Osteoblast (primary cell): Measurements from ENCODE around the gene MTURN. TPM values are rescaled to one million over a fixed set of nuclear protein-coding genes. Genes with fewer than 3 reads are reported as not detected.

ENCODE experiments used
- DNase-seq: peaks from one replicate; pipeline ENCODE4 v3.0.0; 2011; ENCODE audit warnings: low spot score, mixed read lengths; ENCODE audit not compliant: insufficient read length; ENCODE audit errors: missing footprints
- H2AFZ ChIP-seq: 2 replicates; pipeline ENCODE4 v1.6.0; 2011; ENCODE audit warnings: mild to moderate bottlenecking, low read length
- H3K27ac ChIP-seq: 2 replicates; pipeline ENCODE4 v1.5.1; 2011; ENCODE audit warnings: mild to moderate bottlenecking, low read depth, low read length, moderate library complexity
- H3K27me3 ChIP-seq: 2 replicates; pipeline ENCODE4 v1.6.0; 2012; ENCODE audit warnings: mild to moderate bottlenecking, control low read depth, inconsistent platforms, low read length, moderate library complexity; ENCODE audit not compliant: insufficient read depth
- H3K36me3 ChIP-seq: 2 replicates; pipeline ENCODE4 v1.5.1; 2011; ENCODE audit warnings: mild to moderate bottlenecking, low read length, control low read depth, moderate library complexity; ENCODE audit not compliant: insufficient read depth
- H3K4me1 ChIP-seq: 2 replicates; pipeline ENCODE4 v1.5.1; 2011; ENCODE audit warnings: mild to moderate bottlenecking, low read length, control low read depth, moderate library complexity; ENCODE audit not compliant: insufficient read depth
- H3K4me2 ChIP-seq: 2 replicates; pipeline ENCODE4 v1.6.0; 2011; ENCODE audit warnings: mild to moderate bottlenecking, low read length; ENCODE audit not compliant: insufficient read depth
- H3K4me3 ChIP-seq: fragments of 200-600 bp; sonication (generic); 3 replicates; pipeline ENCODE4 v1.5.1; 2012; ENCODE audit warnings: mild to moderate bottlenecking, low read length, inconsistent platforms; ENCODE audit not compliant: insufficient read depth
- H3K79me2 ChIP-seq: 2 replicates; pipeline ENCODE4 v1.6.0; 2012; ENCODE audit warnings: mild to moderate bottlenecking, low read length, control low read depth, inconsistent platforms; ENCODE audit not compliant: insufficient read depth
- H3K9me3 ChIP-seq: 2 replicates; pipeline ENCODE4 v1.5.1; 2011; ENCODE audit warnings: low read depth, low read length, control low read depth
- H4K20me1 ChIP-seq: 2 replicates; pipeline ENCODE4 v1.6.0; 2012; ENCODE audit warnings: mild to moderate bottlenecking, low read length, control low read depth; ENCODE audit not compliant: insufficient read depth
- total RNA-seq: library from RNA; depleted of rRNA; stranded (reverse); fragments of >200 nt; gene quantifications from 2 replicates; pipeline ENCODE4 v1.2.3, GENCODE V29; 2012
- TF ChIP-seq, protein P1 (sequence below): IDR thresholded peaks from 2 replicates; pipeline ENCODE4 v1.5.1; 2011; ENCODE audit warnings: mild to moderate bottlenecking, low read depth, low read length, moderate library complexity; ENCODE audit errors: extremely low read depth

Gene MTURN
- total RNA-seq, 1 donor: 31.1 TPM

DNA sequence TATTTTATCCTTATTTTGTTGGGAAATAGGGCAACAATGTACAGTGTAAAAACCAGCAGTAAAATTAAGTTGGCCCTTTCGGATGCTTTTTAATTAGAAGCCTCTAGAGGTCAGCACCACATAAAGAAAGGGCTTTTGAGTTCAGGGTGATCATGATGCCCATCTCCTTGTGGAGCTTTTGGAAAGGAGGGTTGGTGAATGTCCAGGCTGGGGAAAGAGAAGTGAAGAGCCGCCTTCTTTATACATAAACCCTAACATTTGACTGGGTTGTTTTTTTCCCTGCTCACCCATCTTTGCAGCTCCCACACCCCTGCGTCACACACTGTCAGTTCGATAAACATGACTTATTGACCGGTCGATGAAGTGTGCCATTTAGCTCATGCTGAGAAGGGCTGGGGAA is 29.8 kb downstream of the MTURN start:
- Histone ChIP-seq H3K4me2 (no peak overlapping the region), H3K27ac (peak overlapping the region; percentile 81), H3K27me3 (no peaks in the 10 kb centered on the region), H3K79me2 (no peaks in the 10 kb centered on the region), H3K9me3 (no peaks in the 10 kb centered on the region), H3K4me1 (peaks cover 41% of the 10 kb centered on the region), H4K20me1 (no peaks in the 10 kb centered on the region), H3K4me3 (no peak overlapping the region), H2AFZ (no peak overlapping the region), H3K36me3 (no peaks in the 10 kb centered on the region)
- peak; percentile 75 for DNase-seq
- TF ChIP-seq, protein P1, sequence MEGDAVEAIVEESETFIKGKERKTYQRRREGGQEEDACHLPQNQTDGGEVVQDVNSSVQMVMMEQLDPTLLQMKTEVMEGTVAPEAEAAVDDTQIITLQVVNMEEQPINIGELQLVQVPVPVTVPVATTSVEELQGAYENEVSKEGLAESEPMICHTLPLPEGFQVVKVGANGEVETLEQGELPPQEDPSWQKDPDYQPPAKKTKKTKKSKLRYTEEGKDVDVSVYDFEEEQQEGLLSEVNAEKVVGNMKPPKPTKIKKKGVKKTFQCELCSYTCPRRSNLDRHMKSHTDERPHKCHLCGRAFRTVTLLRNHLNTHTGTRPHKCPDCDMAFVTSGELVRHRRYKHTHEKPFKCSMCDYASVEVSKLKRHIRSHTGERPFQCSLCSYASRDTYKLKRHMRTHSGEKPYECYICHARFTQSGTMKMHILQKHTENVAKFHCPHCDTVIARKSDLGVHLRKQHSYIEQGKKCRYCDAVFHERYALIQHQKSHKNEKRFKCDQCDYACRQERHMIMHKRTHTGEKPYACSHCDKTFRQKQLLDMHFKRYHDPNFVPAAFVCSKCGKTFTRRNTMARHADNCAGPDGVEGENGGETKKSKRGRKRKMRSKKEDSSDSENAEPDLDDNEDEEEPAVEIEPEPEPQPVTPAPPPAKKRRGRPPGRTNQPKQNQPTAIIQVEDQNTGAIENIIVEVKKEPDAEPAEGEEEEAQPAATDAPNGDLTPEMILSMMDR: peak; percentile 78

- Histone ChIP-seq H3K4me3 (no peak overlapping the region), H3K27me3 (no peaks in the 10 kb centered on the region), H3K27ac (no peak overlapping the region), H4K20me1 (no peaks in the 10 kb centered on the region), H2AFZ (no peak overlapping the region), H3K79me2 (no peaks in the 10 kb centered on the region), H3K36me3 (no peaks in the 10 kb centered on the region), H3K4me1 (peaks cover 46% of the 10 kb centered on the region), H3K4me2 (no peak overlapping the region), H3K9me3 (no peaks in the 10 kb centered on the region)
- no peak for DNase-seq
- TF ChIP-seq, protein P1: no peak
Observed at GRCh38 chr7:30165590-30165989, 30.8 kb downstream of the MTURN start.

GRCh38 chr7:30166155-30166840 is 31.5 kb downstream of the MTURN start:
- Histone ChIP-seq H2AFZ (no peak overlapping the region), H3K4me3 (no peak overlapping the region), H3K27me3 (no peaks in the 10 kb centered on the region), H3K9me3 (no peaks in the 10 kb centered on the region), H3K4me2 (no peak overlapping the region), H3K4me1 (peaks cover 48% of the 10 kb centered on the region), H3K79me2 (no peaks in the 10 kb centered on the region), H3K27ac (no peak overlapping the region), H4K20me1 (no peaks in the 10 kb centered on the region), H3K36me3 (no peaks in the 10 kb centered on the region)
- TF ChIP-seq, protein P1: no peak
- no peak for DNase-seq

DNA sequence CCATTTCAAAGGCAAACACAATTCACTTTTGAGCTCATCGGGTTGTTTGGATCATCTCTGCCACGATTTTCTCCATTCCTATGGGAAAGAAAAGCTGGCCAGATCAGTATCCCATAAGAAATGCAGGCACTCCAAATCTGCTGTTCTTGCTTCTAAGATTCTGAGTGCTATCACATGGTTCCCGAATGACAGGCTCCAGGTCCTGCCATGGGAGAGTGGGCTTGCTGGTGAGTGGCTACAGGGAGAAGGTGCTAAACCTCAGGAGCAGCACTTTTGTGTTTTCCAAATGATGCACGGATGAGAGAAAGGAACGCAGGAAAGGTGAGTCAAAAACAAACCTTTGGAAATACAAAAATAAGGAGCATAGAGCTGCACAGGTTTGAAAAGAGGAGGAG is 32.1 kb downstream of the MTURN start:
- Histone ChIP-seq H3K27ac (no peak overlapping the region), H3K79me2 (no peaks in the 10 kb centered on the region), H3K4me2 (no peak overlapping the region), H3K27me3 (no peaks in the 10 kb centered on the region), H3K9me3 (no peaks in the 10 kb centered on the region), H4K20me1 (no peaks in the 10 kb centered on the region), H3K36me3 (no peaks in the 10 kb centered on the region), H3K4me1 (peaks cover 53% of the 10 kb centered on the region), H2AFZ (no peak overlapping the region), H3K4me3 (no peak overlapping the region)
- DNase-seq: no peak
- TF ChIP-seq, protein P1: no peak
